ENCODE measurements around the gene SLC25A42. TPM values are rescaled to one million over a fixed set of nuclear protein-coding genes. Genes with fewer than 3 reads are reported as not detected.
"Not testable (repeated sequence)": the region's sequence is repeated elsewhere in the genome, so short reads cannot be mapped to it uniquely, and the experiment has no call there.

Gene SLC25A42
- total RNA-seq, 4 donors from 2014 or later, result 4.6 to 13.9 (median 7.4) TPM

DNA sequence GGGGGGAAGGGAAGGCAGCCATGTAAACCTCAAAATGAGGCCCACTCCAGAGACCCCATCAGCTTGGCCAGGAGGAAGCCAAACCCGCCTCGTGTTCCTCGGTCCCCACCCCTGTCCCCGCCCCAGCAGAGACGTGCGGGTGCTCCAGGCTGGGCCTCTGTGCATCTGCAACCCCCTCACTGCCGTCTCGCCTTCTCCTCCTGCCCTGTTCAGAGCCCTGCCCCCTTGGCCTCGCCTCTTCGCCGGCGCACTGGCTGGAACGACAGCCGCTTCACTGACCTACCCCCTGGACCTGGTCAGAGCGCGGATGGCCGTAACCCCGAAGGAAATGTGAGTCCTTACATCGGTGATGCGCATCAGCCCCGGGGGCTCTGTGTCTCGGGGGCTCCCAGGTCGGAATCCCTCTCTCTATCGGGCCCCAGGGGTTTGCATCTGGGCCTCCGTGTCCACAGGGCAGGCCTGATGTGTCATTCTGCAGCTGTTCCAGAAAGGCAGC, 42.3 kb downstream of the SLC25A42 start:
- DNase-seq (ENCODE audit: low spot score in 2 of 2), result no peak
- H3K4me3 ChIP-seq (ENCODE audit: low read depth, poor library complexity, severe bottlenecking), result no peak overlapping the region
- WGBS, 2 donors, result 52% methylated on average over 23 to 25 of the region's 25 CpGs
- intact Hi-C loops (cut with DNase I; ENCODE audit: low total_unique reads), result no loop called here
- TF ChIP-seq, protein P1, sequence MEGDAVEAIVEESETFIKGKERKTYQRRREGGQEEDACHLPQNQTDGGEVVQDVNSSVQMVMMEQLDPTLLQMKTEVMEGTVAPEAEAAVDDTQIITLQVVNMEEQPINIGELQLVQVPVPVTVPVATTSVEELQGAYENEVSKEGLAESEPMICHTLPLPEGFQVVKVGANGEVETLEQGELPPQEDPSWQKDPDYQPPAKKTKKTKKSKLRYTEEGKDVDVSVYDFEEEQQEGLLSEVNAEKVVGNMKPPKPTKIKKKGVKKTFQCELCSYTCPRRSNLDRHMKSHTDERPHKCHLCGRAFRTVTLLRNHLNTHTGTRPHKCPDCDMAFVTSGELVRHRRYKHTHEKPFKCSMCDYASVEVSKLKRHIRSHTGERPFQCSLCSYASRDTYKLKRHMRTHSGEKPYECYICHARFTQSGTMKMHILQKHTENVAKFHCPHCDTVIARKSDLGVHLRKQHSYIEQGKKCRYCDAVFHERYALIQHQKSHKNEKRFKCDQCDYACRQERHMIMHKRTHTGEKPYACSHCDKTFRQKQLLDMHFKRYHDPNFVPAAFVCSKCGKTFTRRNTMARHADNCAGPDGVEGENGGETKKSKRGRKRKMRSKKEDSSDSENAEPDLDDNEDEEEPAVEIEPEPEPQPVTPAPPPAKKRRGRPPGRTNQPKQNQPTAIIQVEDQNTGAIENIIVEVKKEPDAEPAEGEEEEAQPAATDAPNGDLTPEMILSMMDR (IDR thresholded peaks at IDR 0.05), result no peak
- no peak for TF ChIP-seq POLR2A (IDR thresholded peaks at IDR 0.05)

DNA sequence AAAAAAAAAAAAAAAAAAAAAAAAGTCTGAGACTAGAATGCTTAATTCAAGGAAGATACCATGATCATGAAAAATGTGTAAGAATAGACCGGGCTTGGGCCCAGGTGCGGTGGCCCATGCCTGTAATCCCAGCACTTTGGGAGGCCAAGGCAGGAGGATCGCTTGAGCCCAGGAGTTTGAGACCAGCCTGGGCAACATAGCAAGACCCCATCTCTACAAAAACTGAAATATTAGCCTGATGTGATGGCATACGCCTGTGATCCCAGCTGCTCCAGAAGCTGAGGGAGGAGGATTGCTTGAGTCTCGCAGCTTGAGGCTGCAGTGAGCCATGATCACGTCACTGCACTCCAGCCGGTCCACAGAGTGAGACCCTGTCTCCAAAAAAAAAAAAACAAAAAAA, 43.1 kb downstream of the SLC25A42 start:
- intact Hi-C loops (cut with DNase I; ENCODE audit: low total_unique reads); DNase-seq (ENCODE audit: low spot score in 2 of 2); H3K4me3 ChIP-seq (ENCODE audit: low read depth, poor library complexity, severe bottlenecking): not testable (repeated sequence)
- 94 to 98% methylated on average over 7 of the region's 7 CpGs for WGBS, 2 donors

DNA sequence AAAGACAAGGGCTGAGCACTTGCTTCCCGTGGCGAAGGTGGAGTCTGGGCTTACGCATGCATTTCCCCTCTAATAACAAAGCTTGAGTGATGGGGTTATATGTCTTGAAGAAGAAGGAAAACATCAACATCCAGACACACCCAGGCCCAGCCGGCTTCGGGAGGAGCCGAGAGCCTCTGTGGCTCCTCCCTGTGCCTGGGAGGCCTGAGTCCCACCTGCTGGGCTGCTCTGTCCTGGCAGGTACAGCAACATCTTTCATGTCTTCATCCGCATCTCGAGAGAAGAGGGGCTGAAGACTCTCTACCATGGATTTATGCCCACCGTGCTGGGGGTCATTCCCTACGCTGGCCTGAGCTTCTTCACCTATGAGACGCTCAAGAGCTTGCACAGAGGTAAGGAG, 43.9 kb downstream of the SLC25A42 start:
- WGBS, 2 donors, result 78 to 88% methylated on average over 11 of the region's 11 CpGs
- TF ChIP-seq, protein P1 (IDR thresholded peaks at IDR 0.05), result no peak
- no peak for TF ChIP-seq POLR2A (IDR thresholded peaks at IDR 0.05)
- no peak overlapping the region for H3K4me3 ChIP-seq (ENCODE audit: low read depth, poor library complexity, severe bottlenecking)
- intact Hi-C loops (cut with DNase I; ENCODE audit: low total_unique reads), result no loop called here
- no peak for DNase-seq (ENCODE audit: low spot score in 2 of 2)

DNA sequence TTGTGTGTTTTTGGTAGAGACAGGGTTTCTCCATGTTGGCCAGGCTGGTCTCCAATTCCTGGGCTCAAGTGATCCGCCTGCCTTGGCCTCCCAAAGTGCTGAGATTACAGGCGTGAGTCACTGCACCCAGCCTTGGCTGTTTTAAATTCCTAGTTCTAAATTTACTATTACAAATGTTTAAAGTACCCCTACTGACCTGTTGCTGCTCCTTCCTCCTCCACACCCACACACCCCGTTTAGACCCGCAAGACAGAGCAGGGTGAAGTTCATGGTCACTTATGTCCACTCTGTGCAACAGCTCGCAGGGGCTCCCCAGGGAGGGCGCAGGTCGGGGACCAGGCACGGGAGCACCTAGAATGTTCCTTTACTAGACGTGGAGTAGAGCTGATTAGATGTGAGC, 45.8 kb downstream of the SLC25A42 start:
- no peak overlapping the region for H3K4me3 ChIP-seq (ENCODE audit: low read depth, poor library complexity, severe bottlenecking)
- WGBS, 2 donors, result 84 to 85% methylated on average over 9 of the region's 9 CpGs
- no peak for TF ChIP-seq POLR2A (IDR thresholded peaks at IDR 0.05)
- TF ChIP-seq, protein P1 (IDR thresholded peaks at IDR 0.05), result no peak
- intact Hi-C loops (cut with DNase I; ENCODE audit: low total_unique reads), result no loop called here
- DNase-seq (ENCODE audit: low spot score in 2 of 2), result no peak

DNA sequence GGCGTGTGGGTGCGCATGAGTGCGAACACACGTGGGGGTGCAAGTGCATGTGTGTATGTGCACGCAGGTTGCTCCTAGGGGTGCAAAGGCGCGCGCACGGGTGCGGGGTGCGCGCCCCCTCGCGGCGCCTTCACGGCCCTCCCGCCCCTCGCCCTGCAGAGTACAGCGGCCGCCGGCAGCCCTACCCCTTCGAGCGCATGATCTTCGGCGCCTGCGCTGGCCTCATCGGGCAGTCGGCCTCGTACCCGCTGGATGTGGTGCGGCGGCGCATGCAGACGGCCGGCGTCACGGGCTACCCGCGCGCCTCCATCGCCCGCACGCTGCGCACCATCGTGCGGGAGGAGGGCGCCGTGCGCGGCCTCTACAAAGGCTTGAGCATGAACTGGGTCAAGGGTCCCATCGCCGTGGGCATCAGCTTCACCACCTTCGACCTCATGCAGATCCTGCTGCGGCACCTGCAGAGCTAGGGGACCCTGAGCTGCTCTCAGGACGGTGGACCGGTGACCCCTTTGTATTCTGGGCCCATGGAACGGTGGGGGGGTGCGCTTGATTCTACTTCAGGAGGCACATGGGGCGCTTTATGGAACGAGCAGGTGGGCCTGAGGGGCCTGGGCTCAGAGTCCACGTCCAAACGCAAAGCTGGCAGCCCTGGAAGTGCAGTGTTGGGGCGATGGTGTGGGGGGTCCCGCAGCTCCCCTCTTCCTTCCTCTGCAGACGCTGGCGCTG, 46.8 kb downstream of the SLC25A42 start:
- H3K4me3 ChIP-seq (ENCODE audit: low read depth, poor library complexity, severe bottlenecking), result no peak overlapping the region
- no peak for DNase-seq (ENCODE audit: low spot score in 2 of 2)
- intact Hi-C loops (cut with DNase I; ENCODE audit: low total_unique reads), result no loop called here
- TF ChIP-seq POLR2A (IDR thresholded peaks at IDR 0.05), result no peak
- TF ChIP-seq, protein P1 (IDR thresholded peaks at IDR 0.05), result no peak
- 37 to 40% methylated on average over 38 to 46 of the region's 66 CpGs for WGBS, 2 donors

DNA sequence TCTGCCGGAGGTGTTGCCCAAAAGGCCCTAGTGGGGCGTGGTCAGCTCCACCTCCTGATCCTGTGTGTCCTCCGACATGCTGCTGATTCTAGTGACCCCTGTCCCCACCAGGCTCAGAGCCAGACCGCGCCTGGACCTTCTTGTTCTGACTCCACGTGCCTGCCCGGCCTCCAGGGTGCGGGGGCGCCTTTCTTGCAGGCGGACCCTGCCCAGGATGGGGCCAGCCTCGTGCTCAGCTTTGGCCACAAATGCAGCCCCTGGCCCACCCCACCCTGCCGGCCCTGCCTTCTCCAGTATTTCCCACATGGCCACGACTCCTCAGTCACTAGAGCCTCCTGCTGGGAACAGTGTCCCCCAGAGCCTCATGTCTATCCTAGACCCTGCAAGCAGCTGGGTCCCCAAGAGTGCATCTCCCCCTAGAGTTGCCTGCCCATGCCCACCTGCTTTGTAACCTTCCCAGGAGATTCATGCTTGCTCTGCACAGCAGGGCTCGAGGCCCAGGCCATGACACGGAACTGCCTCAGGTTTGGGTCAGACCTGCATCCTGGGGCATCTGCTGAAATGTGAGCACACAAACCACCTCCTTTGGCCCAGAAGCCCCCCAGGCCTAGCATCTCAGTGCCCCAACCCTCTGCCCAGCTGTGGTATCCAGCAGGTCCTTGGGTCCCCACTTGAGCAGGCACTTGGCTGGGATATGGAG, 47.5 kb downstream of the SLC25A42 start:
- TF ChIP-seq, protein P1 (IDR thresholded peaks at IDR 0.05), result no peak
- no peak for TF ChIP-seq POLR2A (IDR thresholded peaks at IDR 0.05)
- intact Hi-C loops (cut with DNase I; ENCODE audit: low total_unique reads), result no loop called here
- H3K4me3 ChIP-seq (ENCODE audit: low read depth, poor library complexity, severe bottlenecking), result no peak overlapping the region
- no peak for DNase-seq (ENCODE audit: low spot score in 2 of 2)
- WGBS, 2 donors, result 71 to 85% methylated on average over 12 to 15 of the region's 15 CpGs
